ENCODE measurements around the gene CALM3. TPM values are rescaled to one million over a fixed set of nuclear protein-coding genes. Genes with fewer than 3 reads are reported as not detected.

The CALM3 gene
- total RNA-seq, 4 donors from 2014 or later, result 112 to 189 (median 132) TPM

- no peak for TF ChIP-seq CTCF (IDR thresholded peaks at IDR 0.05)
- DNase-seq (ENCODE audit: low spot score) (no peak), ATAC-seq (ENCODE audit: low FRiP score) (no peak)
These were observed 48.1 kb downstream of the CALM3 start for GRCh38 chr19:46648961-46649960.

- no peak for DNase-seq (ENCODE audit: low spot score)
- no peak for ATAC-seq (ENCODE audit: low FRiP score)
- TF ChIP-seq CTCF (IDR thresholded peaks at IDR 0.05), result no peak
These were observed 49.3 kb downstream of the CALM3 start for GRCh38 chr19:46650445-46650844.

- ATAC-seq (ENCODE audit: low FRiP score) (no peak), DNase-seq (ENCODE audit: low spot score) (no peak)
- TF ChIP-seq CTCF (IDR thresholded peaks at IDR 0.05), result no peak
These were observed 53.6 kb downstream of the CALM3 start for GRCh38 chr19:46654621-46655152.

GRCh38 chr19:46656541-46656940 lies 55.4 kb downstream of the CALM3 start:
- ATAC-seq (ENCODE audit: low FRiP score), result no peak
- TF ChIP-seq CTCF (IDR thresholded peaks at IDR 0.05), result no peak
- no peak for DNase-seq (ENCODE audit: low spot score)

- DNase-seq (ENCODE audit: low spot score), result no peak
- no peak for ATAC-seq (ENCODE audit: low FRiP score)
- no peak for TF ChIP-seq CTCF (IDR thresholded peaks at IDR 0.05)
These were observed 58.2 kb downstream of the CALM3 start for GRCh38 chr19:46659151-46660007.

GRCh38 chr19:46660008-46660517 lies 58.9 kb downstream of the CALM3 start:
- no peak for ATAC-seq (ENCODE audit: low FRiP score)
- no peak for DNase-seq (ENCODE audit: low spot score)
- no peak for TF ChIP-seq CTCF (IDR thresholded peaks at IDR 0.05)

Other genes with a start within 250 kb of the CALM3 start
- gene CCDC8, start 187.8 kb upstream of the CALM3 start, total RNA-seq, result 1 to 10 TPM; 1.7 to 7.1 (median 5.3) TPM
- gene PNMA8C, start 172.4 kb upstream of the CALM3 start, total RNA-seq, result not detected
- 1 to 10 TPM in 2 of 4 donors, under 1 TPM in 2; 0.72 to 3.5 (median 1.0) TPM for gene PNMA8A, start 129.8 kb upstream of the CALM3 start, total RNA-seq
- gene PNMA8B, start 105.5 kb upstream of the CALM3 start, total RNA-seq, result 1 to 10 TPM in 3 of 4 donors, under 1 TPM in 1; 0.93 to 3.0 (median 1.7) TPM
- gene PTGIR, start 23.8 kb downstream of the CALM3 start, total RNA-seq, result 10 to 100 TPM in 1 of 4 donors, 1 to 10 TPM in 3; 4.8 to 10.2 (median 7.9) TPM
- gene GNG8, start 34.9 kb downstream of the CALM3 start, total RNA-seq, result not detected
- under 1 TPM; 0.31 to 0.79 (median 0.52) TPM for gene DACT3, start 59.9 kb downstream of the CALM3 start, total RNA-seq
- gene PRKD2, start 115.8 kb downstream of the CALM3 start, total RNA-seq, result 10 to 100 TPM; 11.8 to 41.3 (median 19.5) TPM
- gene FKRP, start 144.7 kb downstream of the CALM3 start, total RNA-seq, result 10 to 100 TPM in 3 of 4 donors, 1 to 10 TPM in 1; 9.2 to 20.5 (median 13.9) TPM
- gene STRN4, start 145.1 kb downstream of the CALM3 start, total RNA-seq, result 10 to 100 TPM; 33.6 to 92.3 (median 64.7) TPM
- gene SLC1A5, start 187.3 kb downstream of the CALM3 start, total RNA-seq, result 100 to 1,000 TPM in 3 of 4 donors, 10 to 100 TPM in 1; 86.7 to 158 (median 140) TPM
- 100 to 1,000 TPM in 3 of 4 donors, 10 to 100 TPM in 1; 96.6 to 166 (median 132) TPM for gene AP2S1, start 249.5 kb downstream of the CALM3 start, total RNA-seq